DND-41 (cell line): ENCODE data around the gene ACOXL.

Source experiments
- EZH2 ChIP-seq: IDR thresholded peaks from 3 replicates; pipeline ENCODE4 v1.6.1; 2012; ENCODE audit warnings: borderline replicate concordance, low read depth, mild to moderate bottlenecking, moderate library complexity, low read length, inconsistent platforms; ENCODE audit not compliant: severe bottlenecking
- TF ChIP-seq, protein P1 (sequence below): IDR thresholded peaks from 2 replicates; pipeline ENCODE4 v1.5.1; 2012; ENCODE audit warnings: borderline replicate concordance, low read length, moderate library complexity, mild to moderate bottlenecking; ENCODE audit not compliant: poor library complexity, severe bottlenecking; ENCODE audit errors: extremely low read depth

DNA sequence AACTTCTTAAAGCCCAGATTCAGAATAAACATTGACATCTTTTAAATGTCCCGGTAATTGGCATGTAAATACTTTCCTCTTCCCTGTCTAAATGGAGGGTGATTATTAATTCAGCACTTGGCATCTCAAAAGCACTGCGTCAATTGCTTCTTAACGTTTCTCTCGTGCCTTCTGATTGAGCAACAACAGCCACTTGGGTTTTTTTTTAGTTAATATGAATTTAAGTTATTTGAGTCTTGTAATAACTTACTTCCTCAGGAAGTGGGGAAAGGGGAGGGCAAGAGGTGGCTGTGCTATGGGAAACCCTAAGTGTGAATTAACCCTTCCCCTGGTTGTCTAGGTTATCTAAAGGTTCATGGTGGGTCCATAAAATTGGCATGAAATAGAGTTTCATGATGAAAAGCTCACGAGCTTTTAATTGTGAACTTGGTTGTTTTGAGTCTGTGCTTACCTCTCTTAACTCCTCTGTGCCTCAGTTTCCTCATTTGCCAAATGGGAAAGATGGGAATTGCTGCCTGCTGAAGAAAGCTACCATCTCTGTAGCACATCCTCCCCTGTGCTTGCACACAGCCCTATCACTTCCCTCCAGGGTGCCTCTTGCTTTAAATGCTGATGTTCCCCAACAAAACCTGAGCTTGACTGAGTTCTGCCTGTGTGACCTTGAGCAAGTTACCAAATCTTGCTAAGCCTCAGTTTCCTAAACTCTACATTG lies 262.0 kb downstream of the ACOXL start:
- TF ChIP-seq, protein P1, sequence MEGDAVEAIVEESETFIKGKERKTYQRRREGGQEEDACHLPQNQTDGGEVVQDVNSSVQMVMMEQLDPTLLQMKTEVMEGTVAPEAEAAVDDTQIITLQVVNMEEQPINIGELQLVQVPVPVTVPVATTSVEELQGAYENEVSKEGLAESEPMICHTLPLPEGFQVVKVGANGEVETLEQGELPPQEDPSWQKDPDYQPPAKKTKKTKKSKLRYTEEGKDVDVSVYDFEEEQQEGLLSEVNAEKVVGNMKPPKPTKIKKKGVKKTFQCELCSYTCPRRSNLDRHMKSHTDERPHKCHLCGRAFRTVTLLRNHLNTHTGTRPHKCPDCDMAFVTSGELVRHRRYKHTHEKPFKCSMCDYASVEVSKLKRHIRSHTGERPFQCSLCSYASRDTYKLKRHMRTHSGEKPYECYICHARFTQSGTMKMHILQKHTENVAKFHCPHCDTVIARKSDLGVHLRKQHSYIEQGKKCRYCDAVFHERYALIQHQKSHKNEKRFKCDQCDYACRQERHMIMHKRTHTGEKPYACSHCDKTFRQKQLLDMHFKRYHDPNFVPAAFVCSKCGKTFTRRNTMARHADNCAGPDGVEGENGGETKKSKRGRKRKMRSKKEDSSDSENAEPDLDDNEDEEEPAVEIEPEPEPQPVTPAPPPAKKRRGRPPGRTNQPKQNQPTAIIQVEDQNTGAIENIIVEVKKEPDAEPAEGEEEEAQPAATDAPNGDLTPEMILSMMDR: no peak
- no peak for TF ChIP-seq EZH2
